Left kidney (tissue), 2 donors: ENCODE results near the gene GYS1. TPM values are rescaled to one million over a fixed set of nuclear protein-coding genes. Genes with fewer than 3 reads are reported as not detected.
"Not testable (repeated sequence)": the region's sequence is repeated elsewhere in the genome, so short reads cannot be mapped to it uniquely, and the experiment has no call there.

Experiments used
- DNase-seq: peaks from one replicate; pipeline ENCODE4 v3.0.0-alpha.2; 2013
- polyA plus RNA-seq: library from polyadenylated mRNA; unstranded; fragments of 120-200 nt; gene quantifications from one replicate; pipeline ENCODE4 v1.2.1, GENCODE V29; 2013; ENCODE audit not compliant: insufficient read length

Gene GYS1
- polyA plus RNA-seq, 1 donor: 52.2 TPM

DNA sequence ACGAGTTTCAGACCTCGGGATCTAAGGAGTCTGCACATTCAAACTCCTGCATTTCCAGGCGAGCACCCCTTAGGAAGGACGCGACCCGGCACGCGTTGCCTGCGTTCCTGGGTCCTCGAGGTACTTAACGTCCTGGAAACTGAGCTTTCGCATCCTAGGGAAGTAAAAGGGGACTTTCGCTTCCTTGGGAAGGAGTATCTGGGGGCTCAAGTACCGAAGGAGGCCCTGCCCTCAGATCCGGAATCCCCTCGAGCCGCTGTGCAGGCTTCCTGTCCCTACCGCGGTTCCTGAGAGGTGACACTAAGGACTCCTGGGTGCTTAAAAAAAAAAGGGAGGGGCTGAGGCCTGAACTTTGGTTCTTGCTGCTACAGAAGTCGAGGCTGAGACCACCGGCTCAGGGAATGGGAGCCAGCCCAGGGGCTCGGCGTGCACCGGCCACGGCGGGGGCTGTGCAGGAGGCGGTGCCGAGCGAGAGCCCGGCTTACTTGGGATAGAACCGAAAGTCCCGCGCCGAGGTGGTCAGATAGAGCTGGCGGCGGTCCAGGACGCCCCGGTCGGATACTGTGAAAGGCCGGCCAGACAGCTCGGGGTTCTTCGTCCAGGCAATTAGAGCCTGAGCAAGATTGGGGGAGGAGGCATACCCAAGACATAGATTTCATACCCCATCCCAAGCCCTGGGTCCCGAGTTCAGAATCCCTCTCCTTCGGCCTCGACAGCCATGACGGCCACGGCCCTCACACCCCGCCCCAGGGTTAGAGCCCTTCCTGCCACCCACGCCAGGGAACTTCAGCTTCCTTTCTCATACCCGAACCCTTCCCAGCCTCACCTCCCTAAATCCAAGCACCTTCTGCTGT, 25.5 kb upstream of the GYS1 start:
- DNase-seq: not testable (repeated sequence)

DNA sequence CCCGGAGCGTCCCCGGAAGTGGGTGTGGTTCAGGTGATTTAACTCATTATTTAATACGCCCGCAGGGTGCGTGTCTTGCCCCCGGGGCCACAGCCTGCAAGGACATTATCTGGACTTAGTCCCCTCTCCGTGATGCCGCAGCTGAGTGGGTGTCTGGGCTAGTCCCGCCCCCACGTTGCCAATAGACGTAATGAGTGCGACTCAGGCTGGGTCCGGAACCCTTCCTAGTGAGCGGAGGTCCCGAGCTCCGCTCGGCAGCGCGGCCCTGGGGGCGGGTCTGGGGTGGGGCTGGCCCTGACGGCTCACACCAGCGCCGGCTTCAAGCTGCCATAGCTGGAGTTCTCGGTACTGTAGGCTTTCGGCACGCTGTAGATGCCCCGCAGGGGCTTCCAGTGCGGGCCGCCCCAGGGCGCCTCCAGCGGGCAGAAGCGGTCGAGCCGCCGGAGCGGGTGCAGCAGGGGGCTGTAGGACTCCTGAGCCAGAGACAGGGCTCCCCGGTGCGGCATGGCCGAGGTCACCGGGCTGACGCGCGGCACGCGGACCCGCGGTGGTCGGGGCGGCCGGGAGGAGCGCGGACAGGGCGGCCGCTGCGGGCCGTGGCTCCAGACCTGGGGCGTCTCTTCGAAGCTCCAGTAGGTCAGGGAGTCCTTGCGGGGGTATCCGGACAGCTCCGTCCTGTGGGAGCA, 24.7 kb upstream of the GYS1 start:
- DNase-seq: no peak

DNA sequence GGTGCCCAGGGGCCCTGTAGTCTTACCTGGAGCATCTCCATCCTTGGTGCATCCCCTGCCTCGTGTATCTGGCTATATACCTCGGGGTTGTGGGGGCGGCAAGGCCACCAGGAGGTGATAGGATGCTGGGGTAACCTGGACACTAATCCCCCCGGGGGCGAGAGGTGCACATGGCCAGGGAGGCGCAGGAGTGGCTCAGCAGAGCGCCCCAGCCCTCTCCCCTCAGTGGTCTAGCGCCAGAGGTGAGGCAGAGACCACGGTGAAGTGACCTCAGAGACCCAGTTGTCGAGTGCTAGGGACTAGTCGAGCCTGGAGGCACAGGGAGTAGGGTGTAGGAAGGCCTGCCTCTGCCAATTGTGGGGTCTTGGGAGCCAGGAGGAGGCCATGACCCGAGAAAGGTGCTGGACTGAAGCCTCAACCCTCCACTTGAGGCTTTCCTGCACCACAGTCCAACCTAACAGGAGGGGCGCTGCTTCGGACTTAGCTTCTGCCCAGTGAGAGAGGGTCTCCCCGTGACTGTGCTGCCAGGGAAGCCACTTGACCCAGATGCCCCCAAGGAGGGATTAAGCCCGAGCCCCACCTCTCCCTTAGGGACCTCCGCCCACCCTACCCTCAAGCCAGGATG, 24.0 kb upstream of the GYS1 start, which contains the start of gene LHB:
TSS of gene LHB (minus strand) at position 51 of the 625 bp plus-strand sequence. CDS start at position 41, 10 bp downstream.
- no peak for DNase-seq

DNA sequence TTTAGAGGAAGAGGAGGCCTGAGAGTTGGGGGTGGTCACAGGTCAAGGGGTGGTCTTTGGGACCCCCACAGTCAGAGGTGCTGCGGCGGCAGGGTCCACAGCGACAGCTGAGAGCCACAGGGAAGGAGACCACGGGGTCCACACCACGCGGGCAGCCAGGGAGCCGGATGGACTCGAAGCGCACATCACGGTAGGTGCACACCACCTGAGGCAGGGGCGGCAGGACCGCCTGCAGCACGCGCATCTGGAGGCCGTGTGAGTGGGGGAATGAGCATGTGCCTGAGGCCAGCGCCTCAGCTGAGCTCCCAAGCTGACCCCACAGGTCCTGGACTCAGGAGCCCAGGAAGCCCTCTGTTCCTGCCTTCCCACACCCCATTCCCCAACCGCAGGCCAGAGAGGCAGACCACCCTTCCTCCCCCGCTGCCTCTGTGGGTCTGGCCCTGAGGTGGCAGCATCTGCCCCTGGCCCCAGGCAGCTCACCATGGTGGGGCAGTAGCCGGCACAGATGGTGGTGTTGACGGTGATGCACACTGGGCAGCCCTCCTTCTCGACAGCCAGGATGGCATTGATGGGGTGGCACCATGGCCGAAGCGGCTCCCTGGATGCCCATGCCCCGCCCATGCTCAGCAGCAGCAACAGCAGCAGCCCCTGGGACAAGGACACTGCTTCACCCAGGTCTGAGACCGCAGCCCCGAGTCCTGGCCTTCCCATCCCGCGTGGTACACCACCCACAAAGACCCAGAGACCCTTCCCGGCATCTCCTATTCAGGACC, 23.1 kb upstream of the GYS1 start:
- DNase-seq: no peak

DNA sequence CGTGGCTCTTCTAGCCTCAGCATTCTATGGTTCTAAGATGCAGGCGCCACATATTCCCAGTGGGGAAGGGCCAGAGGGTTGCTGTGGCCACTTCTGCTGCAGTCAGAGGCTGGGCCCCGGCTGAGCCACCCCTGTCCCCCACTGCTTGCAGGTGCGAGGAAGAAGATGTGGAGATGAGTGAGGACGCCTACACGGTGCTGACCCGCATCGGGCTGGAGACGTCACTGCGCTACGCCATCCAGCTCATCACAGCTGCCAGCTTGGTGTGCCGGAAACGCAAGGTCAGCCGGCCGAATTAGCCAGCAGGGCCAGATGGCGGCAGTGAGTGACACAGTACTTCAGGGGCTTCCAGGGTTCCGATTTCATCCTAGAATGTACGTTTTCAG, 21.8 kb upstream of the GYS1 start:
- DNase-seq: no peak

DNA sequence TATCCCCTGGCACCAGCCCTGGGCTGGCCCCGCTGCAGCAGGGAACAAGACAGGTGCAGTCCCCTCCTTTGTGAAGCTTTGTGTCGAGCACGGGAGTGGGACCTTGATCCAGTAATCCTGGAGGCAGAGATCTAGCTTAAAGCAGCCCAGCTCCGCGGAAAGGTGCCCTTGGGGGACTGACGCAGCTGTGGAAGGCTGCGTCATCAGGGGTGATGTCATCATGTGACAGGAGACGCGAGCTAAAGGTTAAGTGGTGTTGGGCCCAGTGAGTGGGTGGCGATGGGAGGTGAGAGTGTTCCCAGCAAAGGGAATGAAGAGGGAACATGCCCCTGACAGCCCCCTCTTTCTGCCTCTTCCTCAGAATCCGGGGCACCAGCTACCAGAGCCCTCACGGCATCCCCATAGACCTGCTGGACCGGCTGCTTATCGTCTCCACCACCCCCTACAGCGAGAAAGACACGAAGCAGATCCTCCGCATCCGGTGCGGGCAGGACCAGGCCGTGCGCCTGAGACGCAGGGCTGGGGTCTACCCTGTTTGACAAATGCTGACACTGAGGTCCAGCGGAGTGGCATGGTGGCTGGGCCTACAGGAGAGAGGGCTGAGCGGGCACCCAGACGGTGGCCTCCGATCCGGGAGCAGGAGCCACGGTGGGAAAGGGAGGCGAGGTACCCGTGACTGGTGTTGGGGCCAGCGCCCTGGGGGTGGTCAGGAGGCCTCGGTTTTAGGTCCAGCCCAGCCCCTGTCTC, 21.2 kb upstream of the GYS1 start:
- DNase-seq: no peak

DNA sequence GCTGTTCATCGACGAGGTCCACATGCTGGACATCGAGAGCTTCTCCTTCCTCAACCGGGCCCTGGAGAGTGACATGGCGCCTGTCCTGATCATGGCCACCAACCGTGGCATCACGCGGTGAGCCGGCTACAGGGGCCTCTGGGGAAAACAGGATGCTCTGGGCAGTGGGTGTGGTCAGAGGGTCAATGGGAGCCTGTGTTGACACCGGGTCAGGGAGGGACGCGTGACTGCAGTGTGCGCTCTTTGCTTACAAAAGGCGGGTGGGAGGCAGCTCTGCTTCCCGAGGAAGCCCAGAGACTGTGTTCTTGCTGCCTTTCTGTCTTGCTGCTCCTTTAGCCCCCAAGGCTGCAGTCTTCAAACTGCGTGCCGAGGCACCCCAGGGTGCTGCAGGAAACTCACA, 18.1 kb upstream of the GYS1 start:
- DNase-seq: no peak

DNA sequence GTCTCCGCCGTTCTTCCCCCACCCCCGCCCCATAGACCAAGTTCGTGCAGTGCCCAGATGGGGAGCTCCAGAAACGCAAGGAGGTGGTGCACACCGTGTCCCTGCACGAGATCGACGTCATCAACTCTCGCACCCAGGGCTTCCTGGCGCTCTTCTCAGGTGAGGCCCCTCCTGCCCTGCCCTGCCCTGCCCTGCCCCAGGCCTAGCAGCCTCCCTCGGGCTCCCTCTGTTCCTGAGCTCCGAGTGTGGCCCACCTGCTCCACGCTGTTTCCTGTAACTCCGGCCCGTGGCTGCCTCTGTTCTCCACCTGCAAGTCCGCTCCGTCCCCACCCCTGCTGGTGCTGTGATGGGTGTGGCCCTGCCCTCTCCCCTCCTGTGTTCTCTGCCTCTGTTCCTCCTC, 17.3 kb upstream of the GYS1 start:
- no peak for DNase-seq

DNA sequence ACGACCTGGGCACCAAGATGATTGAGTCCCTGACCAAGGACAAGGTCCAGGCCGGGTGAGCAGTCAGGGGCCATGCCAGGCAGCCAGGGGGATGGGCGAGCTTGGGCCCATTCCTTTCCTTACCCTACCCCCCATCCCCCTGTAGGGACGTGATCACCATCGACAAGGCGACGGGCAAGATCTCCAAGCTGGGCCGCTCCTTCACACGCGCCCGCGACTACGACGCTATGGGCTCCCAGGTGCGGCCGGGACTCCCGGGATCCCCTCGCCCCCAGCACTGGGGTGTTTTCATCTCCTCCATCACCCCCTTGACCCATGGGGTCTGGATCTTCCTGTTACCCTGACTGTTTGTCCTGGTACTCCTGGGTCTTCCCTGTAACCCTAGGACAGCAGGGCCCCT, 16.7 kb upstream of the GYS1 start:
- no peak for DNase-seq

DNA sequence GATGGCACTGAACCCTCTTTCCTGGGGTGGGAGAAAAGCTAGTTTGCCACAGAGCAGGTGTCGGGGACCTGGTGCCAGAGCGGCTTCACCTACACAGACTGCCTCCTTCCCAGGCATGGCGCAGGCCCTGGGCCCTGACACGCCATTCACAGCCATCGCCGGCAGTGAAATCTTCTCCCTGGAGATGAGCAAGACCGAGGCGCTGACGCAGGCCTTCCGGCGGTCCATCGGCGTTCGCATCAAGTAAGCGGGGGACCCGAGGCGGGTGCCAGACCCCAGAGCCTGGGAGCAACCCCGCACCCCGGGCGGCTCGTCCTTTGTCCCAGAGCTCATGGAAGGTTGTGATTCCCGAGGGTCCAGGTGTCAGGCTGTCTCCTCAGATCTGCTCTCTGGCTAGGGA, 13.8 kb upstream of the GYS1 start:
- DNase-seq: no peak

DNA sequence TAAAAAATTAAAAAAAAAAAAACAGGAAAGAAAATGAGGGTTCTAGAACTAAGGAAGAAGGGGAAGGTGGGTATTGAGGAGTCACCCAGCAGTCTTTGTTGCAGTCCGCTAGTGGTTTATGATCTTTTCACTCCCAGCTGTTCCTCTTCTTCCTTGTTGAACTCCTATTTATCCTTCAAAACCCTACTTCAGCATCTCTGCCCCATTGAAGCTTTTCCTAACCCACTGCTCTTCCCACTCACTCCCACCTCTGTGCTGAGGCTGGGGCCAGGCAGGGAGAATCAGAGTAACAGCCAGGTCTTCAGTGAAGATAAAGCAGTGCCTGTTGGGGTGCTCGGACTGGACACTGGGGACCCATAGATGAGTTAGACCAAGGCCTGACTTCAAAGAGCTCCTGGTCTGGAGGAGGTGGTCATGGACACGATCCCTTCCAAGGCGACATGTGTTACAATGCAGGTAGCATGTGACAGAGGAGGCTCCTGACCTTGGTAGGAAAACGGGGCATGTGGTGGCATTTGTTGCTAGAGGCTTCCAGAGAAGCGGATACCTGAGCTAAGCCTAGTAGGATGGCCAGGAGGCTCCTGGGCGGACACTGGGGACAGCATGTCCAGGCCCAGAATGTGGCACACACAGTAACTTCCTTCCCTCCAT, 12.0 kb upstream of the GYS1 start:
- no peak for DNase-seq

DNA sequence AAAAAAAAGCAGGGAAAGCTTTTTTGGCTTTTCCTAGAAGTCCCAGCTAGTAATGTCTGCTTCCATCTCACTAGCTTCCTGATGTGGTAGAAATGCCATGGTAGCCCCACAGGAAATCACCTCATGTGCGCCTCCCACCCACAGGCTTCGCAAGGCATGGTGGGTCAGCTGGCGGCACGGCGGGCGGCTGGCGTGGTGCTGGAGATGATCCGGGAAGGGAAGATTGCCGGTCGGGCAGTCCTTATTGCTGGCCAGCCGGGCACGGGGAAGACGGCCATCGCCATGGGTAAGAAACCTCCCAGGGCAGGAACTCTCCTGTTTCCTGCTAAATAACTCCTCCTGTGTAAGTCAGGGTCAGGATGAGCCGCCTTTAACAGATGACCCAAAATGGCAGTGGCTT, 11.0 kb upstream of the GYS1 start:
- DNase-seq: no peak

DNA sequence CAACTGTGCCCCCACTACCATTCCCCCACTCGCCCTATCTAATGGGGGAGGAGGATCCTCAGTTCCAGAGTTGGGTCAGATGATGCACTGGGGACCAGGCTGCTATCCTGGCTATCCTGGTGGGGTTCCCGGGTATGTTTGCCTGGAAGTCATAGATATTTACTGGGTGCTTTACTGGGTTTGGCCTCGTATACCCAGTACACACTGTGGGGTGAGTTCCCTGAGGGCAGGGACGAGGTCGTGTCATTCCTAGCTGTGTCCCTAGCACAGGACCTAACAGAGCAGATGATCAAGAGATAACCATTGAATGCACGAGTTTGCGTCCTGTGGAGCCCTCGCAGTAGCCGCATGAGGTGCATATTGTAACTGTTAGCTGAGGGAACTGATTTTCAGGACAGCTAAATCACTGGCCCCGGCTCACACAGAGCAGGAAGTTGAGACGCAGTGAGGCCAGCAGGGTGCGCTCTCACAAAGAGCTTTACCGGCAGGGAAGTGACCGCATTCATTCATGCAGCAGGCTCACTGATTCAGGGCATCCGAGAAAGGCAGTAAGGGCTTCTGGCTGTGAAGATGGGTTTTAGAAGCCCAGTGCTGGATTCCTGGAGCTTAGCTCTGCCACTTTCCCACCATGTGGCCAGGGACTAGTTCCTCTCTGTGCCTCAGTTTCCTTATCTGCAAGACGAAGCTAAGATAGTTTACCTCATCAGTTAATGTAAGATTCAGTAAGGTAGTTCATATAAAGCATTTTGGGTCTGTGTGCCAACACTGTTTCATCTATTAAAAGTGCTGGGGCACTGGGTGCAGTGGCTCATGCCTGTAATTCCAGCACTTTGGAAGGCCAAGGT, 6.6 kb upstream of the GYS1 start:
- no peak for DNase-seq

DNA sequence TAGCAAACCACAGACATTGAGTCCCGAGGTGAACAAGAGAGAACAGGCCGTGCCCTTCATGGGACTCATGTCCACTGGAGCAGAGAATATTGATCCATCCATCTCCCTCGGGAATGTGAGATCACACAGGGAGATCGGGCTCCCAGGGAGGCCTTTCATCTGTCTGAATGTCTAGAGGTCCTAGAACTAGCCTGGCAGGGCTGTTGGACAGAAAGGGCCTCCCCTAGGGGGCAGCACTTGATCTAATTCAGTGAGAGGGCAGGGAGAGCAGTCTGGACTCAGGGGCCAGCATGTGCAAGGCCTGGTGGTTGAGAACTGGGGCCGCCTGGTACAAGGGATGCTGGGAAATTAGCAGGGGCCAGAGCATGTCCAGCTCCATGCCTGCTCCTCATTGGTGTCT, 4.9 kb upstream of the GYS1 start:
- DNase-seq: no peak

DNA sequence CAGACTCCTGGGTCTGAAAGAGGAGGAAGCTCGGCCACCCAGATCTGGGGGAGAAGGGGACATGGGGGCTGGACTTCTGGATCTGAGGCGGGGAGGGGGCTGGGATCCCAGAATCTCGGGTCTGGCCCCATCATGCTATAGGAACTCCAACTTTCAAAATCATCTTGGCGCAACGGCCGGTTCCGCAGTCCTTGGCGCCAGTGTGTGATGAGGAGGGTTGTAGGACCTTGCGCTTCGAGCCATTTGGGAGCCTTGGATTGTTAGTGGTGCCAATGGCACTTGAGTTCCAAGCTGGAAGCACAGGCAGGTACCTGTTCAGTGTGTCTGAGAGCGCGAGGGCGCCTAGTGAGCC, 902 bp upstream of the GYS1 start:
- no peak for DNase-seq

DNA sequence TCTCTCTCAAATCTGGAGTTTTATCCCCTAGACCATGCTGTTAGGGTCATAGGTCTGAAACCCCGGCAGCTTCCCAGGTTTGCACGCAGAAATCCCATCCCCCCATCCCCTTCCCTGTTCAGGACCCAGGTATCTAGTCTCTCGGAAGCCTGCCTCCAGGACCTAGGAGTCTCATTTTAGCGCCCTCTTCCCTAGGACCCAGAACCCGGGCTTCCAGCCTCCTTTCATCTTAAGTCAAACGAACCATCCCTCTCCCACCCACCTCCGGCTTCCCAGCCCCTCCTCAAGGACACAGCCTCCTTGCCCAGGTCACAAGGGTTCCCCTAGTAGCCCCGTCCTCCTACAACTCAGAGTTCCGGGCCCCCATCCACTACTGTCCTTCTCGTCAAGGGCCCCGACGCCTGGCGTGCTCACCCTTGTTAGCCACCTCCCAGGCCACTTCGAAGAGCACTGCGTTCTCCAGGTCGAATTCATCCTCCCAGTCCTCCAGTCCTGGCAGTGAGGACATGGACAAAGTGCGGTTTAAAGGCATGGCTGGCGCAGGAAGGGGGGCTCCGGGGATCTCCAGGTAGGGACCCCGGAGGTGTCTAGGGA, 431 bp downstream of the GYS1 start:
- DNase-seq: peak; percentile 14

DNA sequence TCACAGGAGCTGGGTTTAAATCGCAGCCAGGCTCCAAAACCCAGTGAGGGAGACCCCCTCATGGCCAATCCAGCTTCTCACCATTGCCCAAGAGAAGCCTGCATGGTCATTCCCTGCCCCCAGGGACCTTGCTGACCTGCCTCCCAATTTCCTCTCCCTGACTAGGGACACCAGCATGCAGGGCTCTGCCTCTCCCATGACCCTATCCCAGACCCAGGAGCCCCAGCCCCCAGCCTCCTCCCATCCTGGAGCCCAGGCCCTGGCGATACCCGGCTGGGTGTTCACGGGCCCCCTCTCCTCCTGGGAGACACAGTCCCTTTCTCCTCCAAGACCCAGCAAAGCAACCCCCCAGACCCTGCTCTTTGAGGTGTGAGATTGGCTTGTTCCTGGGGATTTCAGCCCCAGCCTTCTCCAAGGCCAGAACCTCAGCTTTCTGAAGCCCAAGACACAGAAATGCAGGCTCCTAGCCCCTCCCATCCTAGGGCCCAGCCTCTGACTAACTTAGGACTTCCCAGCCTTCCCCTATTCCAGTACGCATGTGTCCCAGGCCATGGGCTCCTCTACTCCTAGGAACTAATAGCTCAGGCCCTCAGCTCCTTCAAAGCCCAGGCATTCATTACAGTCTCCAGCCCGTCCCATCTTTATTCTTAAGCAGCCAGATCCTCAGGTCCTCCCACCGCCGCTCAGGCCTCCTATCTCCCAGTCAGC, 1.1 kb downstream of the GYS1 start:
- DNase-seq: no peak

DNA sequence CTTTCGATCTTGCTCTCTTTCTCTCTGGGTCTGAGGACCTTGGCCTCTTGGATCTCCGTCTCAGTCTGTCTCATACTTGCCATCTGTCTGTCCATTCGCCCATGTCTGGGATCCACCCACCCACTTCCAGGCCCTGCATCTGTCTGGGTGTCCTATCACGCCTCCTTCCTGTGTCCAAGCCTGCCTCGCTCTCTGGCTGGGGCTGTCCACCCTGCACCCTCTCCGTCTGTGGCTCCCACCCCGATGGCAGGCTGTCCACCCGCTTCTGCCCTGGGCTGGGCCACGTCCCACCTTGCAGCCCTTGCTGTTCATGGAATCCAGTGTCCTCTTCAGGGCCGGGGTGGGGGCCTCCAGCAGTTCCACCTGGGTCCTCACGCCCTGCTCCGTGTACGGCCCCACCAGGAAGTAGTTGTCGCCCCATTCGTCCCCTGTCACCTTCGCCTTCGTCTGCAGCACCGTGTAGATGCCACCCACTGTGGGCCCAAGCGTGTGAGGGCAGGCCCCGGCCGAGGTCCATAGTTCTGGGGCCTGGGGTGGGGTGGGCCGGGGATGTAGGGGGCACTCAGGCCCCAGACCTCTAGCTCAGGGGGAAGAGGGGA, 2.0 kb downstream of the GYS1 start:
- no peak for DNase-seq

DNA sequence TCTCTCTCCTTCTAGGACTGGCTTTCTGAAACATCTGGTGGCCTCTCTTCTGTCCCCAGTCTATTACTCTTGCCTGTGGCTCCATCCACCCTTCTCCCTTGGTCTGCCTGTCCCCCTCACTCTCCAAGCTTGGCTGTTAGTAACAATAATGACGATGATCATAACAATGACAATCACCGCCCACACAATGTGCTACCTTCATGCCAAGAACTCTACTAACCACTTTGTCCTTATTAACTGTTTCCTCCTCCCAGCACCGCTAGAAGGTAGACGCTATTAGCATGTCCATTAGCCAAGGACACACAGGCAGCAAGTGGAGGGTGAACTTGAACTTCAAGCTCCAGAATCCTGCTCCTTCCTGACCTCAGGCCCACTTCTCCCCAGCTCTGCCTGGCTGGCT, 2.7 kb downstream of the GYS1 start:
- no peak for DNase-seq
